Measurements from ENCODE around the gene MTRF1.

The MTRF1 gene

DNA sequence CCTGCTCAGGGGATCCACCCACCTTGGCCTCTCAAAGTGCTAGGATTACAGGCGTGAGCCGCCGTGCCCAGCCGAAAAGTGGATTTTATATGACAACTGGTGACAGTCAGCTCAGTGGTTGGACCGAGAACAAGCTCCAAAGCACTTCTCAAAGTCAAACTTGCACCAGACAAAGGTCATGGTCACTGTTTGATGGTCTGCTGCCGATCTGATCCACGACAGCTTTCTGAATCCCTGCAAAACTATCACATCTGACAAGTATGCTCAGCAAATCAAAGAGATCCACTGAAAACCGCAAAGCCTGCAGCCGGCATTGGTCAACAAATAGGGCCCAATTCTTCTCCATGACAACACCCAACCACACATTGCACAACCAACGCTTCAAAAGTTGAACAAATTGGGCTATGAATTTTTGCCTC is 26.1 kb upstream of the MTRF1 start:
- H3K4me1 ChIP-seq (ENCODE audit: insufficient read depth, low read length, poor library complexity, severe bottlenecking) = no peaks in the 10 kb centered on the region
- H3K79me2 ChIP-seq (ENCODE audit: insufficient read depth, low read length) = no peaks in the 10 kb centered on the region
- TF ChIP-seq EZH2phosphoT487 (IDR thresholded peaks at IDR 0.05; ENCODE audit: borderline replicate concordance) (no peak), CTCF (conservative IDR thresholded peaks at IDR 0.05; ENCODE audit: low read length) (no peak)
- no peaks in the 10 kb centered on the region for H4K20me1 ChIP-seq (ENCODE audit: insufficient read depth, low read length, poor library complexity, severe bottlenecking)
- no peak overlapping the region for H3K4me2 ChIP-seq (ENCODE audit: low read depth, low read length, poor library complexity, severe bottlenecking)
- H3K27me3 ChIP-seq (ENCODE audit: insufficient read depth, low read length, poor library complexity, severe bottlenecking) = no peaks in the 10 kb centered on the region
- H3K36me3 ChIP-seq (ENCODE audit: insufficient read depth, low read length) = no peaks in the 10 kb centered on the region
- no peaks in the 10 kb centered on the region for H3K9me3 ChIP-seq (ENCODE audit: insufficient read depth, low read depth, low read length)
- H3K4me3 ChIP-seq (ENCODE audit: low read length, poor library complexity, severe bottlenecking) = no peak overlapping the region
- H2AFZ ChIP-seq (ENCODE audit: low read length) = no peak overlapping the region
- H3K9me2 ChIP-seq (replicated peaks; ENCODE audit: low read depth, low read length) = no peaks in the 10 kb centered on the region
- no peaks in the 10 kb centered on the region for H3F3A ChIP-seq (ENCODE audit: low read depth)
- H3K9ac ChIP-seq (ENCODE audit: low read depth, low read length, poor library complexity, severe bottlenecking) = no peak overlapping the region

- Histone ChIP-seq H3K79me2 (ENCODE audit: insufficient read depth, low read length) (no peaks in the 10 kb centered on the region), H4K20me1 (ENCODE audit: insufficient read depth, low read length, poor library complexity, severe bottlenecking) (no peaks in the 10 kb centered on the region), H3F3A (ENCODE audit: low read depth) (no peaks in the 10 kb centered on the region), H3K36me3 (ENCODE audit: insufficient read depth, low read length) (no peaks in the 10 kb centered on the region), H3K4me2 (ENCODE audit: low read depth, low read length, poor library complexity, severe bottlenecking) (no peak overlapping the region), H2AFZ (ENCODE audit: low read length) (no peak overlapping the region), H3K4me3 (ENCODE audit: low read length, poor library complexity, severe bottlenecking) (no peak overlapping the region), H3K9me3 (ENCODE audit: insufficient read depth, low read depth, low read length) (no peaks in the 10 kb centered on the region), H3K4me1 (ENCODE audit: insufficient read depth, low read length, poor library complexity, severe bottlenecking) (no peaks in the 10 kb centered on the region), H3K9ac (ENCODE audit: low read depth, low read length, poor library complexity, severe bottlenecking) (no peak overlapping the region), H3K27me3 (ENCODE audit: insufficient read depth, low read length, poor library complexity, severe bottlenecking) (no peaks in the 10 kb centered on the region), H3K9me2 (replicated peaks; ENCODE audit: low read depth, low read length) (no peaks in the 10 kb centered on the region)
- TF ChIP-seq CTCF (conservative IDR thresholded peaks at IDR 0.05; ENCODE audit: low read length) (no peak), EZH2phosphoT487 (IDR thresholded peaks at IDR 0.05; ENCODE audit: borderline replicate concordance) (no peak)
Observed at GRCh38 chr13:41286370-41286769, 23.0 kb upstream of the MTRF1 start.

- Histone ChIP-seq H3K79me2 (ENCODE audit: insufficient read depth, low read length) (no peaks in the 10 kb centered on the region), H3F3A (ENCODE audit: low read depth) (no peaks in the 10 kb centered on the region), H4K20me1 (ENCODE audit: insufficient read depth, low read length, poor library complexity, severe bottlenecking) (no peaks in the 10 kb centered on the region), H2AFZ (ENCODE audit: low read length) (no peak overlapping the region), H3K4me1 (ENCODE audit: insufficient read depth, low read length, poor library complexity, severe bottlenecking) (no peaks in the 10 kb centered on the region), H3K36me3 (ENCODE audit: insufficient read depth, low read length) (no peaks in the 10 kb centered on the region), H3K9me2 (replicated peaks; ENCODE audit: low read depth, low read length) (no peaks in the 10 kb centered on the region), H3K27me3 (ENCODE audit: insufficient read depth, low read length, poor library complexity, severe bottlenecking) (no peaks in the 10 kb centered on the region), H3K4me3 (ENCODE audit: low read length, poor library complexity, severe bottlenecking) (no peak overlapping the region), H3K4me2 (ENCODE audit: low read depth, low read length, poor library complexity, severe bottlenecking) (no peak overlapping the region), H3K9me3 (ENCODE audit: insufficient read depth, low read depth, low read length) (no peaks in the 10 kb centered on the region), H3K9ac (ENCODE audit: low read depth, low read length, poor library complexity, severe bottlenecking) (no peak overlapping the region)
- TF ChIP-seq CTCF (conservative IDR thresholded peaks at IDR 0.05; ENCODE audit: low read length) (no peak), EZH2phosphoT487 (IDR thresholded peaks at IDR 0.05; ENCODE audit: borderline replicate concordance) (no peak)
Observed at GRCh38 chr13:41284512-41285288, 21.3 kb upstream of the MTRF1 start.
